IMR-90 (cell line): Measurements from ENCODE around the gene RALGPS1. TPM values are rescaled to one million over a fixed set of nuclear protein-coding genes. Genes with fewer than 3 reads are reported as not detected.

Source experiments
- ATAC-seq: fragments of 200-7000 bp; cut with Tn5 transposase; 2 replicates; pipeline ENCODE4 v1.9.1; 2020; ENCODE audit warnings: low read depth, mild to moderate bottlenecking, moderate library complexity
- BruUV-seq: library from RNA; stranded (reverse); fragments of 400-500 nt; replicated peaks from 2 replicates; lab custom pipeline; 2021; lab: Mats Ljungman, UMichigan
- CTCF ChIA-PET: fragments of 300-600 bp; formaldehyde crosslinking; extraction: SDS; loops from one replicate; lab custom pipeline; 2021; ENCODE audit warnings: antibody characterized with exemption; lab: Yijun Ruan, JAX
- POLR2A ChIA-PET: fragments of 300-600 bp; sonication (Branson Sonifier 250); formaldehyde crosslinking; loops from one replicate; lab custom pipeline; 2022; ENCODE audit warnings: antibody characterized with exemption; ENCODE audit not compliant: unreplicated experiment; lab: Charles Lee
- DNase-seq: peaks from one replicate; pipeline ENCODE4 v3.0.0; 2013
- H2AFZ ChIP-seq: replicated peaks from 2 replicates; pipeline ENCODE3; 2013; ENCODE audit warnings: low read length, mild to moderate bottlenecking; ENCODE audit not compliant: poor library complexity
- H2AK5ac ChIP-seq: 2 replicates; pipeline ENCODE4 v1.6.1; 2013; ENCODE audit warnings: low read depth, low read length, inconsistent platforms
- H2AK9ac ChIP-seq: replicated peaks from 2 replicates; pipeline ENCODE3; 2013; ENCODE audit warnings: mild to moderate bottlenecking, low read depth, low read length, moderate library complexity; ENCODE audit not compliant: poor library complexity
- H2BK120ac ChIP-seq: 2 replicates; pipeline ENCODE4 v1.6.1; 2013; ENCODE audit warnings: low read depth, low read length, inconsistent platforms
- H2BK15ac ChIP-seq: 3 replicates; pipeline ENCODE4 v1.6.1; 2013; ENCODE audit warnings: low read depth, low read length, inconsistent platforms
- H2BK20ac ChIP-seq: 2 replicates; pipeline ENCODE4 v1.6.1; 2013; ENCODE audit warnings: low read depth, mild to moderate bottlenecking, inconsistent platforms, low read length, moderate library complexity
- H2BK5ac ChIP-seq: 2 replicates; pipeline ENCODE4 v1.6.1; 2013; ENCODE audit warnings: mild to moderate bottlenecking, low read depth, low read length, inconsistent platforms; ENCODE audit not compliant: poor library complexity, severe bottlenecking
- H3K14ac ChIP-seq: replicated peaks from 2 replicates; pipeline ENCODE4 v1.6.1; 2013; ENCODE audit warnings: low read depth, low read length, inconsistent platforms
- H3K18ac ChIP-seq: 2 replicates; pipeline ENCODE4 v1.6.1; 2013; ENCODE audit warnings: low read depth, low read length, control low read depth
- H3K23ac ChIP-seq: 2 replicates; pipeline ENCODE4 v1.6.1; 2013; ENCODE audit warnings: low read depth, low read length, inconsistent platforms
- H3K27ac ChIP-seq: 2 replicates; pipeline ENCODE4 v1.5.1; 2013; ENCODE audit warnings: mild to moderate bottlenecking, control low read depth, low read length; ENCODE audit not compliant: insufficient read depth
- H3K27me3 ChIP-seq: 2 replicates; pipeline ENCODE4 v1.6.1; 2013; ENCODE audit warnings: low read length; ENCODE audit not compliant: control insufficient read depth, insufficient read depth
- H3K36me3 ChIP-seq: 2 replicates; pipeline ENCODE4 v1.6.1; 2013; ENCODE audit warnings: low read length, mixed read lengths; ENCODE audit not compliant: control insufficient read depth, insufficient read depth
- H3K4ac ChIP-seq: 2 replicates; pipeline ENCODE4 v1.6.1; 2013; ENCODE audit warnings: low read depth, low read length, inconsistent platforms
- H3K4me1 ChIP-seq: 2 replicates; pipeline ENCODE4 v1.6.1; 2013; ENCODE audit warnings: low read length, mixed read lengths; ENCODE audit not compliant: control insufficient read depth, insufficient read depth
- H3K4me2 ChIP-seq: 2 replicates; pipeline ENCODE4 v1.6.1; 2013; ENCODE audit warnings: low read depth, mild to moderate bottlenecking, control low read depth, low read length, moderate library complexity
- H3K4me3 ChIP-seq: 2 replicates; pipeline ENCODE4 v1.5.1; 2013; ENCODE audit warnings: low read depth, mild to moderate bottlenecking, control low read depth, low read length, moderate library complexity; ENCODE audit not compliant: insufficient read depth
- H3K56ac ChIP-seq: 2 replicates; pipeline ENCODE4 v1.6.1; 2013; ENCODE audit warnings: low read length, inconsistent platforms; ENCODE audit not compliant: insufficient read depth; ENCODE audit errors: extremely low read depth
- H3K79me1 ChIP-seq, 2 experiments: 2 replicates each; pipeline ENCODE4 v1.6.1; 2013; ENCODE audit warnings: low read length in 2 of 2, inconsistent platforms in 1 of 2, low read depth in 1 of 2
- H3K9ac ChIP-seq: 2 replicates; pipeline ENCODE4 v1.6.1; 2013; ENCODE audit warnings: low read depth, low read length, control low read depth
- H3K9me1 ChIP-seq: 2 replicates; pipeline ENCODE4 v1.6.1; 2013; ENCODE audit warnings: low read length, inconsistent platforms; ENCODE audit not compliant: insufficient read depth
- H3K9me3 ChIP-seq: 2 replicates; pipeline ENCODE4 v1.6.1; 2013; ENCODE audit warnings: low read length; ENCODE audit not compliant: control insufficient read depth, insufficient read depth
- H4K20me1 ChIP-seq: 2 replicates; pipeline ENCODE4 v1.6.1; 2013; ENCODE audit warnings: low read length, inconsistent platforms; ENCODE audit not compliant: insufficient read depth
- H4K5ac ChIP-seq: 2 replicates; pipeline ENCODE4 v1.6.1; 2013; ENCODE audit warnings: mild to moderate bottlenecking, low read depth, low read length, control low read depth
- H4K8ac ChIP-seq, 2 experiments: 2 replicates each; pipeline ENCODE4 v1.6.1; 2013; ENCODE audit warnings: low read depth in 2 of 2, low read length in 2 of 2, control low read depth in 1 of 2, inconsistent platforms in 1 of 2
- H4K91ac ChIP-seq: 2 replicates; pipeline ENCODE4 v1.6.1; 2013; ENCODE audit warnings: low read depth, low read length, inconsistent platforms; ENCODE audit not compliant: insufficient read depth
- BHLHE40 ChIP-seq: fragments of 150-350 bp; IDR thresholded peaks from 2 replicates; pipeline ENCODE4 v1.6.1; 2016; ENCODE audit warnings: mild to moderate bottlenecking, low read depth, low read length
- CEBPB ChIP-seq: IDR thresholded peaks from 2 replicates; pipeline ENCODE4 v1.6.1; 2012; ENCODE audit warnings: low read depth, low read length, improper control_type of control experiment
- CHD1 ChIP-seq: IDR thresholded peaks from 2 replicates; pipeline ENCODE4 v1.6.1; 2012; ENCODE audit warnings: low read depth, low read length, improper control_type of control experiment
- FOS ChIP-seq: fragments of 150-350 bp; IDR thresholded peaks from 2 replicates; pipeline ENCODE4 v1.6.1; 2016; ENCODE audit warnings: low read depth, low read length
- MAFK ChIP-seq: IDR thresholded peaks from 2 replicates; pipeline ENCODE4 v1.6.1; 2012; ENCODE audit warnings: low read depth, low read length, improper control_type of control experiment
- MAZ ChIP-seq: IDR thresholded peaks from 2 replicates; pipeline ENCODE4 v1.6.1; 2012; ENCODE audit warnings: low read depth, mild to moderate bottlenecking, low read length, improper control_type of control experiment, moderate library complexity, borderline replicate concordance
- MXI1 ChIP-seq: IDR thresholded peaks from 2 replicates; pipeline ENCODE4 v1.6.1; 2012; ENCODE audit warnings: low read depth, mild to moderate bottlenecking, low read length, moderate library complexity, borderline replicate concordance
- NFE2L2 ChIP-seq: fragments of 150-350 bp; IDR thresholded peaks from 2 replicates; pipeline ENCODE4 v1.6.1; 2016; ENCODE audit warnings: low read depth, mild to moderate bottlenecking, low read length
- POLR2A ChIP-seq: IDR thresholded peaks from 2 replicates; pipeline ENCODE4 v1.6.1; 2012; ENCODE audit warnings: mild to moderate bottlenecking, low read depth, low read length
- RAD21 ChIP-seq: IDR thresholded peaks from 2 replicates; pipeline ENCODE4 v1.6.1; 2012; ENCODE audit warnings: low read length, improper control_type of control experiment
- RCOR1 ChIP-seq: IDR thresholded peaks from 2 replicates; pipeline ENCODE4 v1.6.1; 2012; ENCODE audit warnings: mild to moderate bottlenecking, low read length, improper control_type of control experiment; ENCODE audit not compliant: insufficient replicate concordance
- RFX5 ChIP-seq: IDR thresholded peaks from 2 replicates; pipeline ENCODE4 v1.8.0; 2012; ENCODE audit warnings: low read depth, mild to moderate bottlenecking, low read length, moderate library complexity
- SMC3 ChIP-seq: fragments of 150-350 bp; IDR thresholded peaks from 2 replicates; pipeline ENCODE4 v1.6.1; 2016; ENCODE audit warnings: low read depth, mild to moderate bottlenecking, antibody characterized with exemption, low read length, moderate library complexity
- WGBS, 2 experiments: methylation state at CpG; one replicate each; pipeline versions ENCODE4 v1.1.5 to v1.1.7; 2013; ENCODE audit warnings: missing lambda C conversion rate in 2 of 2; ENCODE audit not compliant: insufficient read length in 1 of 2; ENCODE audit errors: extremely low coverage in 2 of 2; 5-methylcytosine and 5-hydroxymethylcytosine counted together
- dilution Hi-C: fragments of 300-500 bp; cut with HindIII; formaldehyde crosslinking; loops from one replicate; pipeline ENCODE4 v1.14.3; 2018; ENCODE audit warnings: low sequenced_read_pairs; ENCODE audit not compliant: unreplicated experiment
- in situ Hi-C: fragments of 300-500 bp; cut with MboI; formaldehyde crosslinking; loops from 3 replicates; pipeline ENCODE4 v1.14.3; 2019; ENCODE audit warnings: low sequenced_read_pairs, inconsistent platforms, mixed read lengths
- intact Hi-C: fragments of 100-400 bp; cut with micrococcal nuclease; formaldehyde crosslinking; loops from 2 replicates; pipeline ENCODE4 v1.10.0; 2022
- polyA plus RNA-seq, 3 experiments: library from polyadenylated mRNA; depleted of rRNA; stranded (reverse); fragments of >200 nt; gene quantifications; 2 replicates each; pipeline ENCODE4 v1.2.3, GENCODE V29; 2012; ENCODE audit warnings: low replicate concordance in 1 of 3
- total RNA-seq: library from RNA; depleted of rRNA; stranded (reverse); fragments of >200 nt; gene quantifications from 2 replicates; pipeline ENCODE4 v1.2.3, GENCODE V29; 2012
- TF ChIP-seq, protein P1 (sequence below): fragments of 150-350 bp; IDR thresholded peaks from 2 replicates; pipeline ENCODE4 v1.6.1; 2017; ENCODE audit warnings: mild to moderate bottlenecking, antibody characterized with exemption, low read length, low read depth
- TF ChIP-seq, protein P2 (sequence below): fragments of 150-350 bp; IDR thresholded peaks from 2 replicates; pipeline ENCODE4 v1.6.1; 2016; ENCODE audit warnings: low read depth, mild to moderate bottlenecking, low read length, moderate library complexity, borderline replicate concordance
- TF ChIP-seq, protein P3 (sequence below): conservative IDR thresholded peaks from 2 replicates; pipeline ENCODE4 v1.5.1; 2012; ENCODE audit warnings: mild to moderate bottlenecking, low read depth, low read length, improper control_type of control experiment

The RALGPS1 gene
- total and polyA plus RNA-seq, 2 of the 4 experiments (the other 2 are of a cell fraction), result 0.90 to 2.8 TPM

DNA sequence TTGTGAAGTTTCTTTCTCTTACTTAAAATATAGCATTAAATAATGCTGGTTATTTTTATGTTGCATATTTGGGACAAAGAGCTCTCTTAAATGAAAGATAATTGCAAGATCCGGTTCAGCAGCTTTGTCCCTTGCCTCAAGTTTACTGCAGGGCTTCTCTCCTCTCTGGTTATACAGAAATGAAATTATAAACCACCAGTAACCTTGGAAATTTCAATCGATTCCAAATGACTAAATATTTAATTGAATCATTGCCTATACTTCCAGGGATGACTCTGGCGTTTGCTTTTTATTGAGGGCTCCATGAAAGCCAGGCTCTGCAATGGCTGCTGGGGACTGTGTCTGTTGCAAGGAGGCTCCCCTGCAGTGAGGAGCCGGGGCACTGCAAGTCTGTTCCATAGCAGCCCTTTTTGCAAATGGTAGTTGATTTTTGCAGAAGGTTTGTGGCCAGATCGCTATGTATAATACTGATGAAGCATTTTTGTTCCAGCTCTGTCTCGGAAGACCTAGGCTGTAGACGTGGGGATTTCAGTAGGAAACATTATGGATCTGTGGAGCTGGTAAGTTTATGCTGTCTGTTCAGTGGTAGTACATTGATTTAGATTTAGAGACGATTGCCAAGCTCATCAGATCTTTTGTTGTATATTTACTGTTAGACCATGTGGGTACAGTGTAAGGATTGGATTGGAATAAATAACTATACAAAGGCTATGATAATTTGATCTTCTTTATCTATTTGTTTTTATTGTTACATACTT lies 350.1 kb downstream of the RALGPS1 start, which contains the start of gene GARNL3:
TSS of gene GARNL3 (plus strand) at position 313 of the 758 bp plus-strand sequence. CDS start at position 417, 104 bp downstream.
- H3K4ac ChIP-seq, result no peak within 1 kb of the TSS
- H3K27ac ChIP-seq, result no peak within 1 kb of the TSS
- no peak within 1 kb of the TSS for H3K56ac ChIP-seq
- no peak within 1 kb of the TSS for H2BK20ac ChIP-seq
- no peak within 1 kb of the TSS for H2AK9ac ChIP-seq
- no peaks in the 10 kb centered on the region for H3K79me1 ChIP-seq
- intact Hi-C loops (no loop called here), dilution Hi-C loops (no loop called here), in situ Hi-C loops (no loop called here)
- ATAC-seq, result no peak
- H3K9ac ChIP-seq, result no peak within 1 kb of the TSS
- H4K8ac ChIP-seq, result no peak within 1 kb of the TSS
- H3K4me1 ChIP-seq, result 0 out of 2 replicates have a peak, but pooled peaks cover 2% of the 10 kb centered on the region
- no peaks in the 10 kb centered on the region for H3K27me3 ChIP-seq
- DNase-seq, result no peak
- no peak within 1 kb of the TSS for H2BK15ac ChIP-seq
- no peak within 1 kb of the TSS for H2BK120ac ChIP-seq
- no peak within 1 kb of the TSS for H3K4me3 ChIP-seq
- no peaks in the 10 kb centered on the region for H3K36me3 ChIP-seq
- H2AK5ac ChIP-seq, result no peak within 1 kb of the TSS
- no peaks in the 10 kb centered on the region for H3K9me1 ChIP-seq
- no peaks in the 10 kb centered on the region for H3K9me3 ChIP-seq
- no peak within 1 kb of the TSS for H3K23ac ChIP-seq
- CTCF ChIA-PET, result no interaction called here
- H4K91ac ChIP-seq, result no peak within 1 kb of the TSS
- no peak for TF ChIP-seq RAD21
- TF ChIP-seq, protein P1, sequence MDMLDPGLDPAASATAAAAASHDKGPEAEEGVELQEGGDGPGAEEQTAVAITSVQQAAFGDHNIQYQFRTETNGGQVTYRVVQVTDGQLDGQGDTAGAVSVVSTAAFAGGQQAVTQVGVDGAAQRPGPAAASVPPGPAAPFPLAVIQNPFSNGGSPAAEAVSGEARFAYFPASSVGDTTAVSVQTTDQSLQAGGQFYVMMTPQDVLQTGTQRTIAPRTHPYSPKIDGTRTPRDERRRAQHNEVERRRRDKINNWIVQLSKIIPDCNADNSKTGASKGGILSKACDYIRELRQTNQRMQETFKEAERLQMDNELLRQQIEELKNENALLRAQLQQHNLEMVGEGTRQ, result no peak
- no peak for TF ChIP-seq POLR2A
- no peak for TF ChIP-seq RCOR1
- no peak for TF ChIP-seq MXI1
- no peak for TF ChIP-seq RFX5
- TF ChIP-seq, protein P2, sequence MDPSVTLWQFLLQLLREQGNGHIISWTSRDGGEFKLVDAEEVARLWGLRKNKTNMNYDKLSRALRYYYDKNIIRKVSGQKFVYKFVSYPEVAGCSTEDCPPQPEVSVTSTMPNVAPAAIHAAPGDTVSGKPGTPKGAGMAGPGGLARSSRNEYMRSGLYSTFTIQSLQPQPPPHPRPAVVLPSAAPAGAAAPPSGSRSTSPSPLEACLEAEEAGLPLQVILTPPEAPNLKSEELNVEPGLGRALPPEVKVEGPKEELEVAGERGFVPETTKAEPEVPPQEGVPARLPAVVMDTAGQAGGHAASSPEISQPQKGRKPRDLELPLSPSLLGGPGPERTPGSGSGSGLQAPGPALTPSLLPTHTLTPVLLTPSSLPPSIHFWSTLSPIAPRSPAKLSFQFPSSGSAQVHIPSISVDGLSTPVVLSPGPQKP, result no peak
- no peak for TF ChIP-seq MAFK
- no peak for TF ChIP-seq CEBPB
- no peak for TF ChIP-seq FOS
- TF ChIP-seq MAZ, result no peak
- no peak for TF ChIP-seq NFE2L2
- no peak for TF ChIP-seq BHLHE40
- no peak for TF ChIP-seq SMC3
- TF ChIP-seq CHD1, result no peak
- TF ChIP-seq, protein P3, sequence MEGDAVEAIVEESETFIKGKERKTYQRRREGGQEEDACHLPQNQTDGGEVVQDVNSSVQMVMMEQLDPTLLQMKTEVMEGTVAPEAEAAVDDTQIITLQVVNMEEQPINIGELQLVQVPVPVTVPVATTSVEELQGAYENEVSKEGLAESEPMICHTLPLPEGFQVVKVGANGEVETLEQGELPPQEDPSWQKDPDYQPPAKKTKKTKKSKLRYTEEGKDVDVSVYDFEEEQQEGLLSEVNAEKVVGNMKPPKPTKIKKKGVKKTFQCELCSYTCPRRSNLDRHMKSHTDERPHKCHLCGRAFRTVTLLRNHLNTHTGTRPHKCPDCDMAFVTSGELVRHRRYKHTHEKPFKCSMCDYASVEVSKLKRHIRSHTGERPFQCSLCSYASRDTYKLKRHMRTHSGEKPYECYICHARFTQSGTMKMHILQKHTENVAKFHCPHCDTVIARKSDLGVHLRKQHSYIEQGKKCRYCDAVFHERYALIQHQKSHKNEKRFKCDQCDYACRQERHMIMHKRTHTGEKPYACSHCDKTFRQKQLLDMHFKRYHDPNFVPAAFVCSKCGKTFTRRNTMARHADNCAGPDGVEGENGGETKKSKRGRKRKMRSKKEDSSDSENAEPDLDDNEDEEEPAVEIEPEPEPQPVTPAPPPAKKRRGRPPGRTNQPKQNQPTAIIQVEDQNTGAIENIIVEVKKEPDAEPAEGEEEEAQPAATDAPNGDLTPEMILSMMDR, result no peak
- H2BK5ac ChIP-seq, result no peak within 1 kb of the TSS
- POLR2A ChIA-PET, result no interaction called here
- no peak within 1 kb of the TSS for H3K4me2 ChIP-seq
- H4K20me1 ChIP-seq, result no peaks in the 10 kb centered on the region
- H3K14ac ChIP-seq, result no peak within 1 kb of the TSS
- no peak within 1 kb of the TSS for H3K18ac ChIP-seq
- H4K5ac ChIP-seq, result no peak within 1 kb of the TSS
- BruUV-seq, result no TSS peak
- WGBS, 2 experiments, result no CpG with 5 or more reads among the region's 8 CpGs
- no peak within 1 kb of the TSS for H2AFZ ChIP-seq
